Stimulated activated memory B cell treated with anti-CD40 and anti-IgM and Interleukin-4, amounts not matched to agents 10 μg/mL and 1 μg/mL and 100 μg/mL, for 72 hours (primary cell): ENCODE data around the gene CANT1.
"Not testable (repeated sequence)": the region's sequence is repeated elsewhere in the genome, so short reads cannot be mapped to it uniquely, and the experiment has no call there.

Experiments used
- ATAC-seq: fragments of 150-1000 bp; cut with Tn5 transposase; 2 replicates; pipeline ENCODE4 v1.10.0; 2021
- H3K27ac Mint-ChIP-seq: one replicate; pipeline ENCODE4 v1.8.0; 2022; ENCODE audit warnings: mild to moderate bottlenecking, mixed read lengths
- H3K27me3 Mint-ChIP-seq: one replicate; pipeline ENCODE4 v1.8.0; 2022; ENCODE audit warnings: mixed read lengths
- H3K36me3 Mint-ChIP-seq: one replicate; pipeline ENCODE4 v1.8.0; 2022; ENCODE audit warnings: mixed read lengths
- H3K4me1 Mint-ChIP-seq: one replicate; pipeline ENCODE4 v1.8.0; 2022; ENCODE audit warnings: mixed read lengths
- H3K4me3 Mint-ChIP-seq: one replicate; pipeline ENCODE4 v1.8.0; 2022; ENCODE audit warnings: mild to moderate bottlenecking, moderate library complexity, mixed read lengths
- H3K9me3 Mint-ChIP-seq: one replicate; pipeline ENCODE4 v1.8.0; 2022; ENCODE audit warnings: mixed read lengths

The CANT1 gene

DNA sequence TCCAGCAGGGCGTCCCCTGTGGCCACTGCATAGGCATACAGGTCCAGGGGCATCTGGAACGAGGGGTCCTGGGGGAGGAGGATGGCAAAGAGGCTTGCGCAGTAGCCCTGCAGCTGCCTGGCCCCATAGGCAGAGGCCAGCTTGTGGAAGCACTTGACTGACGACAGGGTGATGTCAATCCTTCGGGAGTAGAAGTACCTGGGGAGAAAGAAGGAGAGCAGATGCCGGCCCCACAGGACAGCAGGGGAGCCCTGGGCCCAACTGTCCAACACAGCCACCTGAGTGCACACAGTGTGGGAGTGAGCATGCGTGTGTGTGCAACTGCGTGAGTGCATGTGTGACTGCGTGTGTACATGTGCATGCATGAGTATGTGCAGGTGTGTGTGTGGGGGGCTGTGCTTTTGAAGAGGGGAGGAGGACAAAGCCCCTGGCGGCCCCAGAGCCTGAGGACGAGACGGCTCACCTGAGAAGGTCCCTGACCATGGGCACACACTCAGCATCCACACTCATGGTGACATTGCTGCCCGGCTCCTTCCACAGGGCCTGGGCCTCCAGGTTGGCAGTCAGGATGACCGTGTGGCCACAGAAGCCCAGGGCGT lies 37.0 kb downstream of the CANT1 start:
- Mint-ChIP-seq H3K27me3 (peaks cover 41% of the 10 kb centered on the region), H3K36me3 (no peaks in the 10 kb centered on the region), H3K9me3 (no peaks in the 10 kb centered on the region), H3K4me1 (peaks cover 28% of the 10 kb centered on the region), H3K4me3 (no peak overlapping the region), H3K27ac (no peak overlapping the region)
- no peak for ATAC-seq

DNA sequence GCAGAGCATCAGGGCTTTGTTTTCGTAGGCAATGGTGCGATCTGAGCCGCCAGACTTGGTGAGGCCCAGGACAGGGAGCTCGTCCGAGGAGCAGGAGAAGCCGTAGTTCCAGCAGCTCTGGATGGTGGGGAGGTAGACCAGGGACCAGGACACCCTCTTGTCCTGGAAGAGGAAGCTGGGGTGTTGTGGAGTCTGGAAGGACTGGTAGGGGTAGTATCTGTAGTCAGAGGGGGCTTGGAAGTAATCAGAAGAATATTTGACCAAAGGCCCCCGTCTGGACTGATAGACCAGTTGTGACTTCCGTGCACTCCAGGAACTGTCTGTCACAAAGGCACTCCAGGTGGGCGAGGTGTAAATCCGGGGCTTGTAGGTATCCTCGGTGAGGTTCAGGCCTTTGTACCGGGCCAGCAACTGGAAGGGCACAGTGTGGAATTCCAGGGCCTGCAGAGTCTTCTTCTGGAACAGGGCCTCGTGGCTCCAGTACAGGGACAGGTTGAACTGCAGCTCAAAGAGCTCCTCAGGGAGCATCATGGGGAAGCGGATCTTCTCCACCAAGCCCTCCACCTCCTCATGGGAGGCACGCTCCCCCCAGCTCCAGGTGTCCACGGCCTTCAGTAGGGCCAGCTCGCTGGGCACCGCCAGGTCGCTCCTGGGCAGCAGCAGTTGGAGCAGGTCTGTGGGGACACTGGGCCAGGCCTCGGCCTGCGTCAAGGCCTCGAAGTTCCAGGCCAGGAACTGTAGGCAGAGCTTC lies 37.6 kb downstream of the CANT1 start:
- no peak for ATAC-seq
- H3K4me3 Mint-ChIP-seq: no peak overlapping the region
- peaks cover 27% of the 10 kb centered on the region for H3K4me1 Mint-ChIP-seq
- no peaks in the 10 kb centered on the region for H3K36me3 Mint-ChIP-seq
- peaks cover 41% of the 10 kb centered on the region for H3K27me3 Mint-ChIP-seq
- H3K27ac Mint-ChIP-seq: peak overlapping the region; percentile 36
- no peaks in the 10 kb centered on the region for H3K9me3 Mint-ChIP-seq

DNA sequence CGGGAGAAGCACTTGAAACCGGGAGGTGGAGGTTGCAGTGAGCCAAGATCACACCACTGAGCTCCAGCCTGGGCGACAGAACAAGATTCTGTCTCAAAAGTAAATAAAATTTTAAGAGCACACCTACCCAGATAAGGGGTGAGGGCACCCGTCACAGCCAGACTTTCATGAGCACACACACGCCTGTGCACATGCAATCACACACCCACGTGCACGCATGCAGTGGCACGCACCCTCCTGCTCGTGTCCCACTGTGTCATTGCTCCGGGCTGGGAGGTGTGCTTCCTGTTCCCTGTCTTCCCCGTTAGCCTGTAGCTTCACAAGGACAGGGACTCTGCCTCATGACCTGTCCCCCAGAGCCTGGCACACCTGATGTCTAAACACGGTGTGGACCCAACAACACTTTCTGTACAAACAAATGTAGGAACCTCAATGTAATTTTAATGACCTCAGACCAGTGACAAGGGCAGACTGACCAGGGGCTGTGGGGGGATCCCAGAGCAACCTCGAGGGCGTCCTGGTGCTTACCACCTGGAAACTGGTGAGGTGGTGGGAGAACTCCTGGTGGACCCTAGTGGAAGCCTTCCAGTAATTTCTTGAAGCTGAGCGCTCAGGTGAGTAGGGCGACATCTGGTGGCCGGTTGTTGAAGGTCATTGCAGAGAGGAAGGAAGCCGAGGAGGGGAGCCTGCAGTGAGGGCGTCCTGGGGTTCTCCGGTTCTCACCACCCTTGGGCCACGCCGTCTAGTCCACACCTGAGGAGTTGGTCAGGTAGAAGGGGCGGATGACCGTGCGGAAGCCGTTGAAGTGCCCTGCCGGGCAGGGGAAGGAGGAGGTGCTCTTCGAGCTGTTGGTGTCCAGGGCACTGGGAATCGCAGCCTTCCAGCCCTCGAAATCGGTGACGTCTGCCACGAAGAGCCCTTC lies 38.5 kb downstream of the CANT1 start:
- Mint-ChIP-seq H3K4me3 (no peak overlapping the region), H3K27me3 (peaks cover 43% of the 10 kb centered on the region), H3K27ac (peak overlapping the region; percentile 36), H3K36me3 (no peaks in the 10 kb centered on the region), H3K9me3 (no peaks in the 10 kb centered on the region), H3K4me1 (peaks cover 24% of the 10 kb centered on the region)
- ATAC-seq: no peak

DNA sequence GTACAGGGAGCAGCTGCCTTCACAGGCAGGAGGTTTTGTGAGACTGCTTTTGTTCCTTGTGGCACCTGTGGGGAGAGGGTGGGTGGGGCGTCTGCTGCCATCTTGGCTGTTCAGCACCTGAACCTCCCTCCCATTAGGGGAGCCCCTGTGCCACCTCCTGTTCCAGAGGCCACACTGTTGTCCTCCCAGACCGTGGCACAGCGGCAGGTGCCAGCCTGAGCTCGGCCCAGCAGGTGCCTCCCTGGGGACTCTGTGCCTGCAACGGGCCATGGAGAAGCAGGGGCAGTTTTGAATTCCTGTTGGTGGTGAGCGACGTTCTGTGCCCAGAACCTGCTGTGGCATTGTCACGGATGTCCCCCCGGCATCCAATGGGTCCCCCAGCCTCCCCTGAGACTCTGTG lies 39.7 kb downstream of the CANT1 start:
- H3K27ac Mint-ChIP-seq: no peak overlapping the region
- H3K9me3 Mint-ChIP-seq: no peaks in the 10 kb centered on the region
- H3K27me3 Mint-ChIP-seq: peaks cover 43% of the 10 kb centered on the region
- H3K4me1 Mint-ChIP-seq: peaks cover 31% of the 10 kb centered on the region
- no peak overlapping the region for H3K4me3 Mint-ChIP-seq
- H3K36me3 Mint-ChIP-seq: no peaks in the 10 kb centered on the region
- ATAC-seq: no peak

DNA sequence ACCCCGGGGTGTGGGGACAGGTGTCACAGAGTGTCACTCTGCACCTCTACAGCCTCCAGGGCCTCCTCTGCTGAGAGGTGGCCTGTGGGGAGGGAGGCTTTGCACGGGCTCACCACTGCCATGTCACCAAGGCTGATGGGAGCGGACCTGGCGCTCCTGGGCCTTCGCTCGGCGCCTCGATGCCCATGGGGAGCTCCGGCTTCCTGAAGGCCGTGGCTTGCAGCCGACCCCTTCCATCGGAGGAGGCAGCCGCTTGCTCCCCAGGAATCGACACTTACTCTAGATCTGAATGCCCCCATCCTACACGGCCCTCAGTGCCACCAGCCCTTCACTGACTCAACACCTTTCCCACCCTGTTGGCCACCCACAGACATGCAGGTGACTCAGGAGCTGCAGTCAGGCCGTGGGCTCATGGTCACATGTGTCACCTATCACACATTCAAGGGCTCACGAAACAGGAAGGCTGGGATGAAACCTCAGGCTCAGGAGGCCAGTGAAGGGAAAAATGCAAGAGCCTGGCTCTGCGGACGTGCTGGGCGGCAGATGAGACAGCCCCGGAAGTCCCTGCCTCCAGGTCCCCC lies 41.7 kb downstream of the CANT1 start:
- H3K27ac Mint-ChIP-seq: no peak overlapping the region
- H3K4me1 Mint-ChIP-seq: peaks cover 36% of the 10 kb centered on the region
- H3K36me3 Mint-ChIP-seq: no peaks in the 10 kb centered on the region
- H3K4me3 Mint-ChIP-seq: no peak overlapping the region
- no peak for ATAC-seq
- H3K9me3 Mint-ChIP-seq: no peaks in the 10 kb centered on the region
- H3K27me3 Mint-ChIP-seq: peaks cover 43% of the 10 kb centered on the region

DNA sequence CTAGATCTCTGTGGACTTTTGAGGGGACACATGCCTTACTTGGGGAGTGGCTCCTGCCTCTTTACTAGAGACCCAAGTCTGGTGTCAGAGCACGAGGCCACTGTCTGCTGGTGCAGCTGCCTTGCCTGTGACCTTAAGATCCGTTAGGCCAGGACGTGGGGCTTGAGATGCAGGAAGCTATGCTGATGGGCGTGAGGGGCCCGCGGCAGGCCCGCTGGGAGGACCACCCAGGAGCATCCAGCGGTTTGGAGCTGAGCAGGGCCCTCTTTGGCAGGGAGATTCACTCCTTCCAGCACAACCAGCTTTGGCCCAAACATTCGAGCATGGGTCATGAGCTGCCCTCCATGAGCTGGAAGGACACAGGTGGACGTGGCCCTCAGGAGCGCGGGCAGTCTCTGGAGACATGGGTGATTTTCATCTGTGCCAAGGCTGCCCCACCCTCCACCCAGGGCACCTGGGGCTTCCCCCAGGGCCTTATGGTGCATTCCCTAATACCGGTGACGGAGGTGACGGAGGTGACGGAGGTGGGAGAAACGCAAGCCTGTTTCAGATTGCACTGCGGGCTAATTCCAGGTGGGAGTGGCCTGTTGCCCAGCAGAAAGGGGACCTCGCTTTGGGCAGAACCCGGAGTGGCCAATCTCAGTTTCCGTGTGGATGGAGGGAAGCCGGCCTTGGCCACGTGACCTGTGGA lies 42.5 kb downstream of the CANT1 start:
- Mint-ChIP-seq H3K27ac (no peak overlapping the region), H3K4me1 (peaks cover 36% of the 10 kb centered on the region), H3K4me3 (no peak overlapping the region), H3K27me3 (peaks cover 43% of the 10 kb centered on the region), H3K36me3 (no peaks in the 10 kb centered on the region), H3K9me3 (no peaks in the 10 kb centered on the region)
- no peak for ATAC-seq

DNA sequence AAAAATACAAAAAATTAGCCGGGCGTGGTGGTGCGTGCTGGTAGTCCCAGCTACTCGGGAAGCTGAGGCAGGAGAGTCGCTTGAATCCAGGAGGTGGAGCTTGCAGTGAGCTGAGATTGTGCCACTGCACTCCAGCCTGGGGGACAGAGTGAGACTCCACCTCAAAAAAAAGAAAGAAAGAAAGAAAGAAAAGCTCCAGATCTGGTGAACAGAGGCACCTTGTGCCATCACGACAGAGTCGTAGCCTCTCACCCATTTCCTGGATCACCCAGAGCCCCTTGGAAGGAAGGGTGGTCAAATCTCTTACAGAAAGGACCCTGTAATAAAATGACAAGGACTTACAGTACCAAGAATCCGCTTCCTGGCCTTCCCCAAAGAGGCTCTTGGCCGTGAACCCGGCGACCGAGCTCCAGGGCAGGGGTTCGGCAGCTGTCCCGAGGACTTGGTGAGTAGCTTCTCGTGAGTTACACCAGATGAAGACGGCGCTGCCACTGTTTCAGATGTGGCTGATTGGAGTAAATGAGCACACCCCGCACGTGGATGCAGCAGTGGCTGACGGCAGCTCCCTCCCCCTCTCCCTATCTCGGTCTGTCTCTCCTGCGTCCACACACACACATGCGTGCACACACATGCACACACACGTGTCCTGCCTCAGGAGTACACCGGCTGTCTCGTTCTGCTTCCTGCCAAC lies 43.3 kb downstream of the CANT1 start:
- H3K27ac Mint-ChIP-seq: no peak overlapping the region
- H3K4me1 Mint-ChIP-seq: peaks cover 32% of the 10 kb centered on the region

DNA sequence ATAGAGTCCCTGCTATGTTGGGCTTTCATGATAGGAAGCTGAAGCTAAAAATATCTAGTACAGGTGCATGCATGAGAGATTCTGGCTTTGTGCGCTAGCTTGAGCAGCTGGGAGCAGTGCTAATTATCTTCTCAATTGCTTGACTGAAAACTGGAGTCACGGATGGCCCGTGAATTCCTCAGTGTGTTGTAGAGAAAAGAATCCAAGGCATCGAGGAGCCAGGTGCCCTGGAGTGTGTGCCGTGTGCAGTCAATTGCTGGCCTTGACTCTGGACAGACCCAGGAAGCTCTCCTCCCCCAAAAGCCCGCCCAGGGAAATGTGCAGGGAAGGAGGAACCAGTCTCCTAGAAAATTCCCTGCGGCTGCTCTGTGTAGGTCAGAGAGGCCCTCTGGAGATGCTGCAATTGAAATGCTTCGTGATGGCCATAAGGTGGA lies 44.1 kb downstream of the CANT1 start:
- no peaks in the 10 kb centered on the region for H3K36me3 Mint-ChIP-seq
- peaks cover 28% of the 10 kb centered on the region for H3K4me1 Mint-ChIP-seq
- H3K9me3 Mint-ChIP-seq: no peaks in the 10 kb centered on the region
- H3K27me3 Mint-ChIP-seq: peaks cover 30% of the 10 kb centered on the region
- H3K27ac Mint-ChIP-seq: no peak overlapping the region
- no peak for ATAC-seq
- no peak overlapping the region for H3K4me3 Mint-ChIP-seq

More for the DNA sequence above, 43.3 kb downstream of the CANT1 start:
- no peaks in the 10 kb centered on the region for H3K9me3 Mint-ChIP-seq
- H3K27me3 Mint-ChIP-seq: peaks cover 38% of the 10 kb centered on the region
- H3K4me3 Mint-ChIP-seq: no peak overlapping the region
- ATAC-seq: no peak
- H3K36me3 Mint-ChIP-seq: no peaks in the 10 kb centered on the region

DNA sequence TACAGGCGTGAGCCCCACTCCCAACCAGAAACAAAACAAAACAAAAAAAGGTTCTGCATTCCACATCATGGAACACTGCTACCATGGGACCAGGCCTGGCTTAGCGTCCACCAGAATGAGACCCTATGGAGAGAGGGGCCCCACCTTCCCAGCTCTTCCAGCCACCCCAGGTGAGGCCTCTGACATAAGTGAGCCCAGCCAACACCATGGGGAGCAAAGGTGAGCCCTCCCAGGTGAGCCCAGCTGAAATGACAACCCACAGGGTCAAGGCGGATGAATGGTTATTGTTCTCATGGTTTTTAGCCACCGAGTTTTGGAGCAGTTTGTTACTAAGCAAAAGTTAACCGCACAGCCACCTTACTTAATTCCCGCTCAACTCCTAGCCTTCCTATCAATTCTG lies 46.2 kb downstream of the CANT1 start:
- Mint-ChIP-seq H3K36me3 (no peaks in the 10 kb centered on the region), H3K27ac (no peak overlapping the region), H3K4me1 (peaks cover 28% of the 10 kb centered on the region), H3K27me3 (peaks cover 19% of the 10 kb centered on the region), H3K4me3 (no peak overlapping the region), H3K9me3 (no peaks in the 10 kb centered on the region)
- ATAC-seq: no peak

DNA sequence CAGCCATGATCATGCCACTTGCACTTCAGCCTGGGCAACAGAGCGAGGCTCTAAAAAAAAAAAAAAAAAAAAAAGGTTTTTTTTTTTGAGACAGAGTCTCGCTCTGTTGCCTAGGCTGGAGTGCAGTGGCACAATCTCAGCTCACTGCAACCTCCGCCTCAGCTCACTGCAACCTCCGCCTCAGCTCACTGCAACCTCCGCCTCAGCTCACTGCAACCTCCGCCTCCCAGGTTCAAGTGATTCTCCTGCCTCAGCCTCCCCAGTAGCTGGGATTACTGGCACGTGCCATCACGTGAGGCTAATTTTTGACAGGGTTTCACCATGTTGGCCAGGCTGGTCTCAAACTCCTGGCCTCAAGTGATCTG lies 46.6 kb downstream of the CANT1 start:
- not testable (repeated sequence) for H3K27ac Mint-ChIP-seq, ATAC-seq, H3K4me3 Mint-ChIP-seq, H3K9me3 Mint-ChIP-seq, H3K36me3 Mint-ChIP-seq
- Mint-ChIP-seq H3K4me1 (peaks cover 28% of the 10 kb centered on the region), H3K27me3 (peaks cover 15% of the 10 kb centered on the region)

DNA sequence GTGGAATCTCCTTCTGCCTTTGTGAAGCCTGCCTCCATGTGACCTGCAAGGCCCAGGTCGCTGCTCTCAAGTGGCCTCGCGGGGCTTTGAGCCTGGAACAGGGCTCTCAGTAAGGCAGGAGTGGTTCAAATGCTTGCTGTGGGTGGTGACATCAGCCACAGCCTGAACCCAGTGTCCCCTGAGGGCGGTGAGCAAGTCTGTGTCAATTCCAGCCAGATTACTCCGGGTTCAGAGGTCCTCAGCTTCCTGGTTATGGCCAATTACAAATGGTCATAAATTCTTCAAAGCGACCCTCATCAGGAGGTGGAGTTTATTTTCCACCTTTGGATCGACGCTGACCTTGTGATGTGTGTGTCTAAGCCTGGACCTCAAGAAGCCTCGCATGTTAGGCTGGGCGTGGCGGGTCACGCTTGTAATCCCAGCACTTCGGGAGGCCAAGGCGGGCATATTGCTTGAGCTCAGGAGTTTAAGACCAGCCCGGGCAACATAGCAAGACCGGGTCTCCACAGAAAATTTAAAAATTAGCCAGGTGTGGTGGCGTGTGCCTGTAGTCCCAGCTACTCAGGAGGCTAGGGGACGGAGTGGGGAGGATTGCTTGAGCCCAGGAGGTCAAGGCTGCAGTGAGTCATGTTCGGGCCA lies 47.1 kb downstream of the CANT1 start:
- no peak overlapping the region for H3K27ac Mint-ChIP-seq
- H3K36me3 Mint-ChIP-seq: no peaks in the 10 kb centered on the region
- H3K4me3 Mint-ChIP-seq: no peak overlapping the region
- peaks cover 10% of the 10 kb centered on the region for H3K27me3 Mint-ChIP-seq
- no peaks in the 10 kb centered on the region for H3K9me3 Mint-ChIP-seq
- peaks cover 28% of the 10 kb centered on the region for H3K4me1 Mint-ChIP-seq
- ATAC-seq: no peak

DNA sequence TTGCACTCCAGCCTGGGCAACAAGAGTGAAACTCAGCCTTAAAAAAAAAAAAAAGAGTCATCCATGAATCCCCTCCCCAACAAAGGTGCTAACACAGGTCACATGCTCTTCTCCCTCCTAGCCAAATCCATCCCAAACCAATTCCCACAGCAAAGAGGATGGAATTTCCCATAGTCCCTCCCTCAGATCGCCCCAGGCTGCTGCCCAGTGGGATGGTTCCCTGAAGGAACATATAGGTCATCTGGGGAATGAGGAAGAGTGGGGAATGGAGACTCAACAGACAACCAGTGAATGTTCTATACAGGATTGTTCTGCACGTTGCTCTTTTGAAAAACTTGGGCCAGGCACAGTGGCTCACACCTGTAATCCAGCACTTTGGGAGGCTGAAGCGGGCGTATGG lies 48.0 kb downstream of the CANT1 start:
- Mint-ChIP-seq H3K36me3 (no peaks in the 10 kb centered on the region), H3K4me1 (peaks cover 20% of the 10 kb centered on the region), H3K9me3 (no peaks in the 10 kb centered on the region), H3K27ac (no peak overlapping the region), H3K4me3 (no peak overlapping the region), H3K27me3 (peaks cover 10% of the 10 kb centered on the region)
- ATAC-seq: no peak

DNA sequence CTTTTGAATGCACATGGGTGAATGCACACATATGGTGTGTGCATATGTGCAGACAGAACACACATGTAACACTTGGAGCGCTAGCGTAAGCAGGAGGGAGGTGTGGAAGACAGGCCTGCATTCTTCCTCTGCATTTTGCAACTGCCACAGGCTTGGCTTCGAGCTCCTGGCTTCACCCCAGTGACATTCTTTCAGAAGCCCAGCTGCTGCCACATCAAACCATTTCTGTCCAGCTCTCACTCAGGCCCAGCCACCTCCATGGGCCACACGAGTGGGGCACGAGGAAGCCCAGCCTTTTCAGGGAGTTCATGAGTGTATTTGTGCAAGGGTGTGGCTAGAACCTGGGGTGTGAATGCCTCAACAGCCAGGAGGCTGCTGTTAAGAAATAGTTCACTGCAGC lies 48.6 kb downstream of the CANT1 start:
- no peak for ATAC-seq
- Mint-ChIP-seq H3K4me3 (no peak overlapping the region), H3K9me3 (no peaks in the 10 kb centered on the region), H3K4me1 (peaks cover 16% of the 10 kb centered on the region), H3K36me3 (no peaks in the 10 kb centered on the region), H3K27ac (no peak overlapping the region), H3K27me3 (peaks cover 15% of the 10 kb centered on the region)

DNA sequence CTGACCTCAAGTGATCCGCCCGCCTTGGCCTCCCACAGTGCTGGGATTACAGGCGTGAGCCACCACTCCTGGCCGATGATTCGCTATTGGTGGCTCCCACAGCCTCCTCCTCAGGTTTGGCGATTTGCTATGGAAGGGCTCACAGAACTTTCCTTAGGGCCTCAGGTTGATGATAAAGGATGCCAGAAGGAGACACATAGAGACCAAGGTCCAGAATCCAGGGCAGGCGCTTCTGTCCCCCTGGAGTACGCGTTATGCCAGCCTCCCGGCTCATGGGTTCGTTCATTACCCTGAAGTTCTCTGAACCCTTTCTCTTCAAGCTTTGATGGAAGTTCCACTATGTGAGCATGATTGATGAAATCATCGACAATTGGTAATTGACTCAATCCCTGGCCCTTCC lies 49.8 kb downstream of the CANT1 start:
- Mint-ChIP-seq H3K9me3 (no peaks in the 10 kb centered on the region), H3K36me3 (no peaks in the 10 kb centered on the region), H3K4me3 (no peak overlapping the region), H3K27ac (no peak overlapping the region), H3K27me3 (peaks cover 27% of the 10 kb centered on the region), H3K4me1 (peaks cover 4% of the 10 kb centered on the region)
- no peak for ATAC-seq
